HG03280 (cell line): Measurements from ENCODE around the gene CILP2.
A peak's percentile ranks its signal among the peaks of the same experiment; 100 is the strongest.

Experiments
- ATAC-seq: cut with Tn5 transposase; IDR thresholded peaks from one replicate; pipeline ENCODE4 v1.9.1; 2021; ENCODE audit warnings: mild to moderate bottlenecking, moderate library complexity; ENCODE audit not compliant: unreplicated experiment

The CILP2 gene

GRCh38 chr19:19504754-19505668, 33.1 kb upstream of the CILP2 start:
- ATAC-seq, result no peak

- no peak for ATAC-seq
Observed at GRCh38 chr19:19505669-19506326, 32.3 kb upstream of the CILP2 start.

- ATAC-seq, result no peak
Observed at GRCh38 chr19:19506592-19506991, 31.5 kb upstream of the CILP2 start.

GRCh38 chr19:19507354-19507753, 30.7 kb upstream of the CILP2 start:
- no peak for ATAC-seq

- ATAC-seq, result no peak
Observed at GRCh38 chr19:19508217-19508616, 29.8 kb upstream of the CILP2 start.

- no peak for ATAC-seq
Observed at GRCh38 chr19:19510432-19510831, 27.6 kb upstream of the CILP2 start.

GRCh38 chr19:19513682-19514081, 24.4 kb upstream of the CILP2 start:
- ATAC-seq, result no peak

GRCh38 chr19:19514215-19514657, 23.8 kb upstream of the CILP2 start:
- ATAC-seq, result no peak

- no peak for ATAC-seq
Observed at GRCh38 chr19:19514881-19515641, 23.0 kb upstream of the CILP2 start, which contains the start of gene TSSK6. Gene TSSK6 (minus strand): TSS chr19:19515548. CDS start chr19:19515427, 121 bp downstream.

- ATAC-seq, result peak; percentile 93
Observed at GRCh38 chr19:19515642-19516519, 22.2 kb upstream of the CILP2 start, which contains the start of gene NDUFA13. Gene NDUFA13 (plus strand): TSS chr19:19516225. CDS start chr19:19516239, 14 bp downstream.

GRCh38 chr19:19517235-19517619, 20.8 kb upstream of the CILP2 start:
- ATAC-seq, result no peak

GRCh38 chr19:19520989-19521388, 17.1 kb upstream of the CILP2 start:
- ATAC-seq, result no peak

GRCh38 chr19:19523177-19523576, 14.9 kb upstream of the CILP2 start:
- ATAC-seq, result no peak

GRCh38 chr19:19524053-19524452, 14.0 kb upstream of the CILP2 start:
- ATAC-seq, result no peak

GRCh38 chr19:19525611-19526380, 12.3 kb upstream of the CILP2 start:
- ATAC-seq, result no peak

GRCh38 chr19:19526581-19527370, 11.3 kb upstream of the CILP2 start:
- ATAC-seq, result no peak

GRCh38 chr19:19527371-19527656, 10.8 kb upstream of the CILP2 start:
- no peak for ATAC-seq

- no peak for ATAC-seq
Observed at GRCh38 chr19:19527674-19528625, 10.1 kb upstream of the CILP2 start.
